Heart left ventricle (tissue), 13 donors: ENCODE results near the gene SLC37A1.

Experiments used
- CTCF ChIP-seq, 12 donors: fragments of 200-600 bp; sonication (generic) in 4 of 12; IDR thresholded peaks; one replicate each; pipeline versions ENCODE4 v1.5.0 to v1.8.0; 2018 to 2022; ENCODE audit warnings: antibody characterized with exemption in 12 of 12, mild to moderate bottlenecking in 5 of 12
- POLR2A ChIP-seq, 2 donors: fragments of 450-650 bp; IDR thresholded peaks; one replicate each; pipeline ENCODE4 v1.6.1; 2017; ENCODE audit warnings: antibody characterized with exemption in 2 of 2, mild to moderate bottlenecking in 2 of 2, moderate library complexity in 2 of 2
- donor health status: ischemic (EF 13 %, LVEDD 7.1; RV severe dilation, severe dysfunction).
- donor health status: DM: no; HTN: yes; CAD: no.
- donor health status: DM: no; HTN: no; CAD: no.
- donor health status: ischemic (EF 25% LVEDD 6.9; RV normal size, moderate dysfunction).
- donor health status: ischemic (EF 25% LVEDD 5.7; RV mildly dilated, moderate dysfunction).
- donor health status: ischemic (EF 35%, LVEDD 5.7; RV mildly dilated, moderate dysfunction).
- donor health status: nonischemic (EF 11% LVEDD 7.7; RV severe dilation, severe dysfunction).
- donor health status: DM: yes; HTN: yes; CAD: no.
- donor health status: PGD.
- donor health status: ischemic (EF 29% LVEDD 5.4; RV normal size, mild dysfunction).
- donor health status: nonischemic (EF 23%, LVEDD 6.1; RV moderate dilation, normal function).

- TF ChIP-seq POLR2A (IDR thresholded peaks at IDR 0.05) (no peak), CTCF (IDR thresholded peaks at IDR 0.05) (no peak)
Observed at GRCh38 chr21:42582787-42583476, 69.3 kb downstream of the SLC37A1 start.
